Epithelial cell of proximal tubule (primary cell): ENCODE measurements around the gene PCK1. TPM values are rescaled to one million over a fixed set of nuclear protein-coding genes. Genes with fewer than 3 reads are reported as not detected.

Experiments used
- DNase-seq: peaks from one replicate; pipeline ENCODE4 v3.0.0-alpha.2; 2011; ENCODE audit warnings: low read depth
- H3K4me3 ChIP-seq: 2 replicates; pipeline ENCODE4 v1.5.1; 2011; ENCODE audit warnings: low read depth, mild to moderate bottlenecking, low read length
- CTCF ChIP-seq: conservative IDR thresholded peaks from 2 replicates; pipeline ENCODE4 v1.5.1; 2012; ENCODE audit warnings: low read depth, mild to moderate bottlenecking, low read length
- total RNA-seq: library from RNA; depleted of rRNA; stranded (reverse); fragments of >200 nt; gene quantifications from 2 replicates; pipeline ENCODE4 v1.2.3, GENCODE V29; 2015

The PCK1 gene
- total RNA-seq, 1 donor from 2014 or later = not detected

DNA sequence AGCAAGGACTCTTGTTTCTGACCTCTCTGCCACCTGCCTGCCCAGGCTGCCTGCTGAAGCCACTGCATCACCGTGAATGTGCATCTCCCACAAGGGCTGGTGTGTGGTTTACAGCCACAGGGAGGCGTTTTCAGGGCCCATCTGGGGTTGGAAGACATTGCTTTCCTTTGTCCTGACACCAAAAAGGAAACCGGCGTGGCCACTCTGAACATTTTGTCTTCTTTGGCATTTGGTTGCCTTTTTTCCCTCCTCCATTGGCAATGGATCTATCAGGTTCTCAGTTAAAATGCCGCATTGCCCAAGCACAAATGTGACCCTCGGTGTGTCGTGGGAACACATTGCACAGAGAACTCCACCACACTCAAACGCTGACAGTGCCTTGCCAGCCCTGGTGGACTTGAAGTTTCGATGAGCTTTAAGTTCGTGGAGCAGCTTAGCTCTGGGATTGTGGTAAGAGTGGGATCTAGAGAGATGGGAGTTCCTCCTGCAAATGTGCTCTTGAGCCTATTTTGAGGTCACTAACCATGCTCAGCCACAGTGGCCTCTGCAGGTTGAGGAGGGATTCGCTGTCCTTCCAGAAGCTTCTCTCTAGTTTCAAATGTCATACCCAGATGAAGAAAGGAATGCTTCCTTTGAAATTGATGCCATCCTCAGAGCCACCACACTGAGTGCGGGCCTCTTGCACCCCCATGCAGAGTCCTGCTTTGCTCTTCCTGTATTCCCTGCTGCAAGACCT, 14.8 kb upstream of the PCK1 start:
- H3K4me3 ChIP-seq = no peak overlapping the region
- TF ChIP-seq CTCF = no peak
- DNase-seq = no peak

DNA sequence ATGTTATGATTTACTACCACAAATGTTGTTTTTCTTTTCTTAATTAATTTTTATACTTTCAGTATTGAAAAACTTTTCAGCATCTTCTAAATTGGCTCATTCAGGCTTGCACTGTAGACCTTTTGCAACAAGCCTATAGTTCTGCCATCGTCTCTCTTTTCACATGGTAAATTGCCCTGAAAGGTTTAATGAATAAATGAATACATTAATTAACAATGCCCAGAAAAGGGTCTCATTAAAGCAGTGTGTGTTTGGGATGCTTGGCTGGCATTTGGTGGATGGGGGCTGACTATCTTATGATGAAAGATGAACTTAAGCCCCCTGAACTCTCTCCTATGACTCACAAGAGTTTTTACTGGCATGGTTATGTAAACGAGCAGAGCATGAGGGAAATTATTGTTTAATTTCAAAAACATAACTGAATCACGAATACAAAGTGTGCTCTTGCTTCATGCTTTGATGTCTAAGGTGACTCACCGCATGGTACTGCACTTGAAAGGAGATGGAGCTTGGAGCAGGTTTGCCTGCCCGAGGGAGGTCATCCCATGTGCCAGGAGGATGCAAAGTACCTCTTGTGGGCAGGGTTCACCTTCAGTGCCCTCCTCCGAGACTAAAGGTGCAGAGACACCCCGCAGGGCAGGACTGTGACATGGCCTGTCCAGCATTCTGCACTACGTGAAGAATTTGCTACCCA, 13.8 kb upstream of the PCK1 start:
- no peak for DNase-seq
- TF ChIP-seq CTCF = no peak
- no peak overlapping the region for H3K4me3 ChIP-seq

DNA sequence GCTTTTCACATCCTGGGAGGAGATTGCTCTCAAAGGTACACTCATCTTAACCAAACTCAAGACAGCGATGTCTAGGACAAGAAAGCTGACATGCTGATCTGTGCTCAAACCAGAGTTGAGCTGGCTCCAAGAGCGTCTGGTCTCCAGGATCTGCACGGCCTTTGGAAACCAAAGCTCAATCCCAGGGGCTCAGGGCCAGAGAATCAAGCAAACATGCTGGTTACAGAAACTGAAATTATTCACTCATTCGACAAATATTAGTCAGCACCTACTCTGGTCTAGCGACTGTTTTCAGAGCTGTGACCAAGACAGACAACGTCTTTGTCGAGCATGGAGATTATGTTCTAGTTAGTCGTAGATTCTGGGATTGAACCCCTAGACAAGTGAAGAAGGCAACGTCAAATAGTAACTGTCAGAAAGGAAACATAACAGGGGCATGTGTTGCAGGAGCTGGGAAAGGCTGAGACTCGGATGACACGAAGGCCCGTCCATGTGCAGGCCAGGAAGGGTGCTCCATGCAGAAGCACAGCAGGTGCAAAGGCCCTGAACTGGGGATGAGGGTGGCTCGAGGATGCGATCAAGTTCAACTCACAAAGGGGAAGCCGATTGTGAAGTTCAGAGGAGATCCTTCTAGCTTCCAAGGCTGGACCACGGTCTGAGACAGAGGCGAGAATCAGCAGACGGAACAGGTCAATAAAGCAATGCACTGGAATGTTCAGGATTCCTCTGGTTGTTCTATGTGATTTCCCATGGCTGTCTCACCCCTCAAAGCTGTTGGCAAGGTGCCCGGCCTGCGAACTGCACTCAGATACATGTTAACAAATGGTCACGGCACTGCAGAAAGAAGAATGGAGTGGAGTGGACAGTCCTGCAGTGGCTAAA, 12.5 kb upstream of the PCK1 start:
- H3K4me3 ChIP-seq = no peak overlapping the region
- peak; percentile 53 for DNase-seq
- TF ChIP-seq CTCF = no peak

DNA sequence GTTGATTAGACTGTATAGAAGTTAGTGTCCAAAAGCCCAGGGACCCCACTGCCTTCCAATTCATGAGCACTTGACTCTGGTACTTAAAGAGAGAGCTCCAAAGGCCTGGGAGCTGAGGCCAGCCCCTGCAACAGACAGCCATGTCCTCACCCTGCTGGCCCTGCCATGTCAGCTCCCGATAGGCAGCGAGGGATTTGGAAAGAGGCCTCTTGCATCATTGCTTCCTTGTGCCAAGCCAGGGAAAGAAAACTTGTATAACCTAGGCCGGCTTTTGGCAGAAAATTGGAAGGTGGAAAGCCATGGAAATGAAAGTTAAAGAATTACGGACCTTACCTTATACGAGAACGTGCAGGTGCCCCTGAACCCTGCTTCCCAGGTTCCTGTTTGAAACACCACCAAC, 8.4 kb upstream of the PCK1 start:
- no peak for DNase-seq
- H3K4me3 ChIP-seq = no peak overlapping the region
- no peak for TF ChIP-seq CTCF

DNA sequence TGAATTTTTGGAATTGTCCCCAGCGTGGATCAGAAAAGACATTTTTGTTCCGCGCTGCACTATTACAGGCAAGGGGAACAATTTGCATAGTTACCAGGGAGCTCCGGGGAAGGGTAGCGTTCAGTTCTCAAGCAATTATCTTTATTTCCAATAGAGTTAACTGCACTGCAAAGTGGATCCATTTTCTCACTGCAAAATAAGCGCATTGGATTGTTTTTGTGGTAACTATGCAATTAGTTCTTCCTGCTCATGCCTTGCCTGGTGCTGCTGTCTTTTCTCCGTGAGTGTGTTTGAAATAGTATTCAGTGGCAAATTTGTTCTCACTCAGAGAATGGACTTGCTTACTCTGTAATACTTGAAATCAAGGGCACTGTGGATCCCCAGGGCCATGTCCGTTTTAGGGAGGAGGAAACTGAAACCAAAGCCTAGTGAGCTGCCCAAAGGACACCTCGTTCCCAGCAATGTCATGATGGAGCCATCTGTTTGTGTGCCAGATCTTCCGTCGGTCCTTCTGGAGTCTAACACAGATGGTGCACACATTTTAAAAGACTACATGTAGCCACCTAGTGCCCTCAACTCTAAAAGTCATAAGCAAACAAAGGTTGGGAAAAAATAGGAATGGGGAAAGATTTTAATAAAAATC, 7.4 kb upstream of the PCK1 start:
- H3K4me3 ChIP-seq = no peak overlapping the region
- DNase-seq = no peak
- no peak for TF ChIP-seq CTCF

GRCh38 chr20:57555457-57556184, 5.3 kb upstream of the PCK1 start:
- no peak for TF ChIP-seq CTCF
- DNase-seq = no peak
- H3K4me3 ChIP-seq = no peak overlapping the region
